Measurements from ENCODE around the gene PPP6R2. TPM values are rescaled to one million over a fixed set of nuclear protein-coding genes. Genes with fewer than 3 reads are reported as not detected.

PPP6R2 gene
- total RNA-seq, 1 experiment from 2014 or later, result 47.8 TPM

DNA sequence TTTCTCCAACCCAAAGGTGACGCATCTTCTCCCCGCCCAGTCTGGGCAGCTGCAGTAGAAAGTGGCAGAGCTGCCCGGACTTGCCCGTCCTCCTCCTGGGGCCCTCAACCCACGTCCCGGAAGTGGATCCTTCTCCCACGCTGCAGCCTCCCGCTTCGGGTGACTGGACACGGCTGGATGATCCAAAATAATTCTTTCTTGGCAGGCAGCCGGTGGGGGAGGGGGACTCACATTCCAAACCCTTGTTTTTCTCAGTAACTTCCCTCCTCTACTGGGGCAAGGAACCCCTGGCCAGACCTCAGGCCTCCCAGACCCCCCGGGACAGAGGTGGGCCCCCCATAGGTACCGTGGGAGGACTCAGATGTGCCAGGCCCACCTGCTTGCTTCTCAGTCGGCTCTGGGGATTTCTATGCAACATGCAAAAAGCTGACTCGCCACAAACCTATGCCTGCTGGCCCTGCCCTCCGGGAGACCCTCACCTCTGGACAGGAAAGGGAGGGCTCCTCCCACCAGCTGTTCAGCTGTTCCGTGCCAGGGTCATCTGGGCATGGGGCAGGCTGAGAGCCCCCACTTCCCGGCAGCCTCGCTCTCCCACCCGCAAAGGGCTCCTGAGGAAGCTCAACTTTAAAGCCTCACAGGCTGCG is 37.1 kb upstream of the PPP6R2 start:
- peaks cover 30% of the 10 kb centered on the region for H3K4me1 Mint-ChIP-seq
- H3K36me3 Mint-ChIP-seq, result no peaks in the 10 kb centered on the region
- ChIA-PET POLR2A (interaction anchor here (2.2 kb wide), 1 partner anchor 13 kb away, joined by 10 read pairs; no protein-coding TSS in a partner anchor), CTCF (interaction anchor here (1.1 to 2.4 kb wide), 6 partner anchors 10 to 69 kb away, joined by 4 to 10 read pairs (median 6); no protein-coding TSS in a partner anchor)
- H3K9me3 Mint-ChIP-seq, result no peaks in the 10 kb centered on the region
- peaks cover 6% of the 10 kb centered on the region; the same call in 1 of the 2 replicates for H3K27me3 Mint-ChIP-seq (ENCODE audit: low read depth)
- ATAC-seq (no peak), DNase-seq (ENCODE audit: low spot score) (no peak)
- H3K27ac Mint-ChIP-seq, result peak overlapping the region; percentile 60
- TF ChIP-seq ZNF423 (CRISPR knock-in tag; IDR thresholded peaks at IDR 0.05) (peak; percentile 64), ARID4B (CRISPR knock-in tag; IDR thresholded peaks at IDR 0.05; ENCODE audit: borderline replicate concordance) (no peak)
- H3K4me3 Mint-ChIP-seq, result peak overlapping the region; percentile 69

- H3K4me3 Mint-ChIP-seq, result peak within 1 kb of the TSS; percentile 35
- peak; percentile 73 for DNase-seq (ENCODE audit: low spot score)
- H3K9me3 Mint-ChIP-seq, result no peaks in the 10 kb centered on the region
- TF ChIP-seq TP53 (CRISPR knock-in tag; IDR thresholded peaks at IDR 0.05) (0 out of 2 replicates have a peak, but pooled peaks have one; percentile 7), SMAD3 (CRISPR knock-in tag; IDR thresholded peaks at IDR 0.05; ENCODE audit: borderline replicate concordance) (no peak), TCF7 (CRISPR knock-in tag; IDR thresholded peaks at IDR 0.05; ENCODE audit: low read depth) (no peak), ZNF138 (CRISPR knock-in tag; conservative IDR thresholded peaks at IDR 0.05) (no peak), FOXJ3 (CRISPR knock-in tag; IDR thresholded peaks at IDR 0.05; ENCODE audit: borderline replicate concordance) (no peak), HMGXB4 (CRISPR knock-in tag; IDR thresholded peaks at IDR 0.05) (peak; percentile 31; the same call in 1 of the 2 replicates), AR (CRISPR knock-in tag; IDR thresholded peaks at IDR 0.05) (no peak), USF1 (CRISPR knock-in tag; IDR thresholded peaks at IDR 0.05) (no peak), KAT7 (CRISPR knock-in tag; IDR thresholded peaks at IDR 0.05; ENCODE audit: borderline replicate concordance) (0 out of 2 replicates have a peak, but pooled peaks have one; percentile 32), ARID4B (CRISPR knock-in tag; IDR thresholded peaks at IDR 0.05; ENCODE audit: borderline replicate concordance) (no peak), MAX (CRISPR knock-in tag; IDR thresholded peaks at IDR 0.05) (0 out of 2 replicates have a peak, but pooled peaks have one; percentile 24), ZBTB21 (CRISPR knock-in tag; IDR thresholded peaks at IDR 0.05; ENCODE audit: borderline replicate concordance) (peak; percentile 36; the same call in 1 of the 2 replicates)
- POLR2A ChIA-PET, result interaction anchor here (1.0 to 2.2 kb wide), 4 partner anchors 14 to 385 kb away, joined by 3 to 10 read pairs (median 3); no protein-coding TSS in a partner anchor
- H3K4me1 Mint-ChIP-seq, result peaks cover 29% of the 10 kb centered on the region
- H3K27me3 Mint-ChIP-seq (ENCODE audit: low read depth), result peaks cover 6% of the 10 kb centered on the region; the same call in 1 of the 2 replicates
- no peaks in the 10 kb centered on the region for H3K36me3 Mint-ChIP-seq
- CTCF ChIA-PET, result interaction anchor here (0.9 to 2.2 kb wide), 10 partner anchors 9 to 219 kb away, joined by 3 to 9 read pairs (median 5); partner anchors contain the start of gene SCO2
- no peak within 1 kb of the TSS for H3K27ac Mint-ChIP-seq
- ATAC-seq, result peak; percentile 31
Measured at GRCh38 chr22:50306753-50307749, 36.1 kb upstream of the PPP6R2 start, which contains the start of gene PLXNB2. Gene PLXNB2 (minus strand): TSS chr22:50307646. CDS start chr22:50290584, 17,062 bp downstream.
